ENCODE data around the gene ENDOU. TPM values are rescaled to one million over a fixed set of nuclear protein-coding genes. Genes with fewer than 3 reads are reported as not detected.

The ENDOU gene
- total and polyA plus RNA-seq, 8 donors: 1.8 to 7.6 TPM; not detected in 6

DNA sequence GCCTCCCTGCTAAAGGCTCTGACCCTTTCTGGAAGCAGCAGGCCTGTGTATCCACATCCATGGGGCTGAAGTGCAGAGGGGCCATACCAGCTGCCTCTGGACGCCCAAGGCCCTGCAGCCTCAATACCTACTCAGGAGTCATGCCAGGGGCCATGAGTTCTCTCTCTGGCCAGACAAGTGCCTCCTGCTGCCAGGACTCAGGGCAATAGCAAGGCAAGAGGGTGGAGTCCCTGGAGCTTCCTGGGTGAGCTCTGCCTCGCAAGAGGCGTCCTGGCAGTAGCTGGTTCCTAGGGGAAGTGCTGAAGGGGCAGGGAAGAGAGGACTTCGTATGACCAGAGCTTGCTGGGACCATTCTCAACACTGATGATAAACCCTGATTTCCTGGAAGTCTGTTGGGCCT lies 10.9 kb upstream of the ENDOU start:
- Histone ChIP-seq H3K9me3 (no peaks in the 10 kb centered on the region), H3K4me3 (peak overlapping the region in 1 of 4 donors; percentile 3), H3K36me3 (no peaks in the 10 kb centered on the region), H3K27me3 (no peaks in the 10 kb centered on the region), H3K27ac (peak overlapping the region; percentile 15 to 84 (median 79)), H3K4me1 (peaks cover 40 to 51% (median 46%) of the 10 kb centered on the region in 4 donors)
- TF ChIP-seq, protein P1, sequence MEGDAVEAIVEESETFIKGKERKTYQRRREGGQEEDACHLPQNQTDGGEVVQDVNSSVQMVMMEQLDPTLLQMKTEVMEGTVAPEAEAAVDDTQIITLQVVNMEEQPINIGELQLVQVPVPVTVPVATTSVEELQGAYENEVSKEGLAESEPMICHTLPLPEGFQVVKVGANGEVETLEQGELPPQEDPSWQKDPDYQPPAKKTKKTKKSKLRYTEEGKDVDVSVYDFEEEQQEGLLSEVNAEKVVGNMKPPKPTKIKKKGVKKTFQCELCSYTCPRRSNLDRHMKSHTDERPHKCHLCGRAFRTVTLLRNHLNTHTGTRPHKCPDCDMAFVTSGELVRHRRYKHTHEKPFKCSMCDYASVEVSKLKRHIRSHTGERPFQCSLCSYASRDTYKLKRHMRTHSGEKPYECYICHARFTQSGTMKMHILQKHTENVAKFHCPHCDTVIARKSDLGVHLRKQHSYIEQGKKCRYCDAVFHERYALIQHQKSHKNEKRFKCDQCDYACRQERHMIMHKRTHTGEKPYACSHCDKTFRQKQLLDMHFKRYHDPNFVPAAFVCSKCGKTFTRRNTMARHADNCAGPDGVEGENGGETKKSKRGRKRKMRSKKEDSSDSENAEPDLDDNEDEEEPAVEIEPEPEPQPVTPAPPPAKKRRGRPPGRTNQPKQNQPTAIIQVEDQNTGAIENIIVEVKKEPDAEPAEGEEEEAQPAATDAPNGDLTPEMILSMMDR (IDR thresholded peaks at IDR 0.05): no peak
- TF ChIP-seq POLR2A (IDR thresholded peaks at IDR 0.05) (no peak), EP300 (IDR thresholded peaks at IDR 0.05) (no peak), POLR2AphosphoS5 (IDR thresholded peaks at IDR 0.05) (no peak)
- intact Hi-C loops (cut with DNase I; ENCODE audit: low total_unique reads): no loop called here
- DNase-seq: no peak
- 58 to 87% (median 70%) methylated on average over 3 to 4 of the region's 4 CpGs for WGBS, 5 donors

DNA sequence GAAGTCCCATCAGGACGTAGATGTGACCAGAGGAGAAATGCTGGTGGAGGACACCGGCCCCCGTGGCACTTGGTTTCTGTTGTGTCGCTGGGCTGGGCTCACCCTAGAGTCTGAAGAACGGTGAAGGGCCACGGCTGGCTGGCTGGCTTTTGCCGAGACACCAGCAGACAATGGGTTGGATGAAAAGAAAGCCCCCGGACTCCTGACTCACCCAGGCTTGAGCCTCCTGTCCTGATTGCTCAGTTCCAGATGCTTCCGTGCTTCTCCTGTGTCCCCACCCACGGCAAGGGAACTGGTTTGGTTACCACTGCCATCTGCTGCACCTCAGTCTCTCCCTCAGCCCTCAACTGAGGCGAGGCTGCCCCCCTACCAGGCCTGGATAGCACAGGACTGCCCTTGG lies 10.4 kb upstream of the ENDOU start:
- H3K27me3 ChIP-seq: no peaks in the 10 kb centered on the region
- H3K4me1 ChIP-seq: peaks cover 41 to 49% (median 46%) of the 10 kb centered on the region in 4 donors
- H3K9me3 ChIP-seq: no peaks in the 10 kb centered on the region
- 83 to 93% (median 87%) methylated on average over 11 of the region's 11 CpGs for WGBS, 5 donors
- TF ChIP-seq POLR2AphosphoS5 (IDR thresholded peaks at IDR 0.05): no peak
- no peak for TF ChIP-seq POLR2A (IDR thresholded peaks at IDR 0.05)
- no peak for TF ChIP-seq EP300 (IDR thresholded peaks at IDR 0.05)
- TF ChIP-seq, protein P1 (IDR thresholded peaks at IDR 0.05): no peak
- H3K36me3 ChIP-seq: no peaks in the 10 kb centered on the region
- DNase-seq: no peak
- no peak overlapping the region for H3K4me3 ChIP-seq
- H3K27ac ChIP-seq: peak overlapping the region in 4 of 5 donors; percentile 63 to 84 (median 80)
- intact Hi-C loops (cut with DNase I; ENCODE audit: low total_unique reads): no loop called here

DNA sequence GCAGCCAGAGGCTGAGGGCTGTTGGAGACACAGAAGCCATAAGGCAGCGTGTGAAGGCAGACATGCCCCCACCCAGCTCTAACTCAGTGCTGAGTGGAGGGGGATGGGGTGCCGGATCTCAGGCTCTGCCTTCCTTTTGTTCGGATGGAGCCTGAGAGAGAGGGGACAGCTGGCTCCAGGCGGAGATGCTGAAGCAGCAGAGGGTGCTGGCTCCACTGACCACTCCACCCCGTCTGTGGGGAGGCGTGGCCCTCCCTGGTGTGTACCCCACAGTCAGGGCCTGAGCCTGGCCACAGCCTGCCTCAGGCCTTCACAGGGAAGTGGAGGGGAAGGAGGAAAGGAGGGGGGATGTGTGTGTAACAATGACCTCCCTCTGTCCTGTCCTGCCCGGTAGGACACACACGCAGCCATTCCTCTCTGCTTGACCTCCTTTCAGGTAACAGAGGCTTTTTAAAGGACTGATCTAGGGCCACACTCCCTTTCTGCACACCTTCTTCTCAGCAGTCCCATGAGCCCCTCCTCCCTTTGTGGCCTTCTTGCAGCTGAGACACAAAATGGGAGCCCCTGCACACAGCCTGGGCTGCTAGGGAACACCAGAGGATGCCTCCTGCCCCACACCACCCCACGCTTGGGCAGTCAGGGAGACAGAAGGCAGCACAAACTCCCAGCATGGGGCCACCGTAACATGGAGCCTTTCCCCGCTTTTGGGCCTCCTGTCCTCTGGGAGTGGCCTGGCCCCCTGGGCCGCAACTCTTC lies 9.6 kb upstream of the ENDOU start:
- peak in 1 of 2 donors; percentile 72 for DNase-seq

DNA sequence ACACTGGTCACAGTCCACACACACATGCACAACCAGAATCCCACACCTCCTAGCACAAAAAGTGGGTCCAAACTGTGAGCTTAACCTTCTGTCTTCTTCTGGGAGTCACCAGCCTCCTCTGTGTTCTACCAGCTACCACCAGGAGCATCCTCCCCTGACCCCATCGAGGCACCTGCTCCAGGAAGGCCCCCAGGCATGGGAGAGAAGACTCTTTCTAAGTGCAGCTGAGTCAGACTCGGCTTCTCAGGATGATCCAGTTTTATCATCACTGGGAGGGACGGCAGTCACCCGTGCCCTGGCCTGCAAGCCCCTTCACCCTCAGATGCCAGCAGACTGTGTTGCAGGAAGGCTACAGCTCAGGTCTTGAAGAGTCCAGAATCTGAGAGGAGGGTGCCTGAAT lies 7.9 kb upstream of the ENDOU start:
- no peaks in the 10 kb centered on the region for H3K36me3 ChIP-seq
- H3K4me3 ChIP-seq: no peak overlapping the region
- no peaks in the 10 kb centered on the region for H3K27me3 ChIP-seq
- DNase-seq: no peak
- H3K9me3 ChIP-seq: no peaks in the 10 kb centered on the region
- WGBS, 5 donors: 82 to 91% (median 85%) methylated on average over 2 to 4 of the region's 4 CpGs
- TF ChIP-seq POLR2AphosphoS5 (IDR thresholded peaks at IDR 0.05): no peak
- TF ChIP-seq POLR2A (IDR thresholded peaks at IDR 0.05): no peak
- TF ChIP-seq EP300 (IDR thresholded peaks at IDR 0.05): no peak
- TF ChIP-seq, protein P1 (IDR thresholded peaks at IDR 0.05): no peak
- no peak overlapping the region for H3K27ac ChIP-seq
- H3K4me1 ChIP-seq: peaks cover 40 to 57% (median 52%) of the 10 kb centered on the region in 4 donors
- intact Hi-C loops (cut with DNase I; ENCODE audit: low total_unique reads): no loop called here

More for the DNA sequence above, 9.6 kb upstream of the ENDOU start:
- TF ChIP-seq EP300 (IDR thresholded peaks at IDR 0.05) (no peak), POLR2AphosphoS5 (IDR thresholded peaks at IDR 0.05) (no peak), POLR2A (IDR thresholded peaks at IDR 0.05) (no peak)
- TF ChIP-seq, protein P1 (IDR thresholded peaks at IDR 0.05): no peak
- peak overlapping the region in 4 of 5 donors; percentile 23 to 84 (median 80) for H3K27ac ChIP-seq
- H3K4me3 ChIP-seq: no peak overlapping the region
- WGBS, 5 donors: 60 to 78% (median 73%) methylated on average over 10 to 12 of the region's 12 CpGs
- no peaks in the 10 kb centered on the region for H3K36me3 ChIP-seq
- no peaks in the 10 kb centered on the region for H3K27me3 ChIP-seq
- peaks cover 46 to 55% (median 51%) of the 10 kb centered on the region in 4 donors for H3K4me1 ChIP-seq
- no peaks in the 10 kb centered on the region for H3K9me3 ChIP-seq
- intact Hi-C loops (cut with DNase I; ENCODE audit: low total_unique reads): no loop called here

Measured in stomach (tissue), 9 donors.